Erythroblast (primary cell): ENCODE data around the gene FBL.
"Not testable (repeated sequence)": the region's sequence is repeated elsewhere in the genome, so short reads cannot be mapped to it uniquely, and the experiment has no call there.

ENCODE experiments used
- DNase-seq, 2 experiments: peaks; one replicate each; lab custom pipeline; 2025; lab: John Stamatoyannopoulos, UW
- GATA1 ChIP-seq: IDR thresholded peaks from 2 replicates; pipeline ENCODE4 v1.6.1; 2011; ENCODE audit warnings: low read depth, mild to moderate bottlenecking, control low read depth, low read length, moderate library complexity
- POLR2A ChIP-seq: IDR thresholded peaks from 2 replicates; pipeline ENCODE4 v1.6.1; 2011; ENCODE audit warnings: mild to moderate bottlenecking, low read length

Gene FBL

GRCh38 chr19:39845933-39846677 lies at the start of gene FBL:
Gene FBL, minus strand, starts transcription at chr19:39846379. Its CDS starts 79 bp downstream, at chr19:39846300.
- peak; percentile 94 to 97 for DNase-seq
- TF ChIP-seq POLR2A (peak; percentile 82), GATA1 (no peak)

GRCh38 chr19:39895096-39895495 lies 48.9 kb upstream of the FBL start:
- not testable (repeated sequence) for DNase-seq

- DNase-seq: not testable (repeated sequence)
Measured at GRCh38 chr19:39894236-39894606, 48.0 kb upstream of the FBL start.

- DNase-seq: not testable (repeated sequence)
Measured at GRCh38 chr19:39893366-39894235, 47.4 kb upstream of the FBL start.

- not testable (repeated sequence) for DNase-seq
Measured at GRCh38 chr19:39892506-39892902, 46.3 kb upstream of the FBL start.

- peak in 1 of 2 experiments; percentile 46 for DNase-seq
Measured at GRCh38 chr19:39891660-39892505, 45.7 kb upstream of the FBL start.

GRCh38 chr19:39890755-39891551 lies 44.8 kb upstream of the FBL start:
- DNase-seq: no peak
- TF ChIP-seq GATA1 (no peak), POLR2A (no peak)

GRCh38 chr19:39889872-39890754 lies 43.9 kb upstream of the FBL start:
- not testable (repeated sequence) for DNase-seq

- DNase-seq: not testable (repeated sequence)
Measured at GRCh38 chr19:39887456-39887951, 41.3 kb upstream of the FBL start.

- DNase-seq: not testable (repeated sequence)
Measured at GRCh38 chr19:39885821-39886554, 39.8 kb upstream of the FBL start.

- DNase-seq: not testable (repeated sequence)
Measured at GRCh38 chr19:39884721-39885120, 38.5 kb upstream of the FBL start.

- DNase-seq: not testable (repeated sequence)
Measured at GRCh38 chr19:39882645-39883044, 36.5 kb upstream of the FBL start.

- peak; percentile 41 to 54 for DNase-seq
Measured at GRCh38 chr19:39881495-39882110, 35.4 kb upstream of the FBL start.

GRCh38 chr19:39880241-39880640 lies 34.1 kb upstream of the FBL start:
- not testable (repeated sequence) for DNase-seq

GRCh38 chr19:39879796-39880195 lies 33.6 kb upstream of the FBL start:
- DNase-seq: not testable (repeated sequence)

- DNase-seq: not testable (repeated sequence)
Measured at GRCh38 chr19:39878866-39879265, 32.7 kb upstream of the FBL start.
